Stomach (tissue), 9 donors: ENCODE results near the gene GRIN2C. TPM values are rescaled to one million over a fixed set of nuclear protein-coding genes. Genes with fewer than 3 reads are reported as not detected.

Experiments used
- DNase-seq, 2 donors: peaks; one replicate each; pipeline versions ENCODE4 v3.0.0 to v3.0.0-alpha.2; 2013 to 2019
- H3K27ac ChIP-seq, 5 donors: fragments of 200-600 bp in 4 of 5; sonication (generic) in 4 of 5; one replicate each; pipeline ENCODE4 v1.5.1; 2013 to 2019; ENCODE audit warnings: mild to moderate bottlenecking in 1 of 5, moderate library complexity in 1 of 5
- H3K27me3 ChIP-seq, 3 donors: fragments of 200-600 bp; sonication (generic); one replicate each; pipeline ENCODE4 v1.5.1; 2017 to 2019; ENCODE audit warnings: mixed run types in 1 of 3
- H3K36me3 ChIP-seq, 4 donors: fragments of 200-600 bp; sonication (generic); 1 replicate in 3 of 4; 2 replicates in 1 of 4; pipeline ENCODE4 v1.5.1; 2016 to 2019
- H3K4me1 ChIP-seq, 4 donors: fragments of 200-600 bp; sonication (generic); one replicate each; pipeline ENCODE4 v1.5.1; 2016 to 2019
- H3K4me3 ChIP-seq, 4 donors: fragments of 200-600 bp; sonication (generic) in 3 of 4; one replicate each; pipeline ENCODE4 v1.5.1; 2016 to 2019; ENCODE audit warnings: mild to moderate bottlenecking in 1 of 4
- H3K9me3 ChIP-seq, 4 donors: fragments of 200-600 bp; sonication (generic); one replicate each; pipeline ENCODE4 v1.5.1; 2016 to 2019
- CTCF ChIP-seq, 7 experiments: fragments of 450-650 bp in 4 of 7; fragments of 200-600 bp in 3 of 7; sonication (generic) in 3 of 7; IDR thresholded peaks; one replicate each; pipeline ENCODE4 v1.5.1; 2016 to 2019; ENCODE audit warnings: antibody characterized with exemption in 7 of 7, control low read depth in 2 of 7, mild to moderate bottlenecking in 1 of 7
- EP300 ChIP-seq: sonication (generic); formaldehyde crosslinking; IDR thresholded peaks from one replicate; pipeline ENCODE4 v1.6.1; 2017; ENCODE audit warnings: antibody characterized with exemption
- POLR2A ChIP-seq, 4 donors: fragments of 450-650 bp; IDR thresholded peaks; one replicate each; pipeline ENCODE4 v1.6.1; 2016; ENCODE audit warnings: antibody characterized with exemption in 4 of 4, control low read depth in 2 of 4, mild to moderate bottlenecking in 1 of 4, moderate library complexity in 1 of 4
- POLR2AphosphoS5 ChIP-seq, 3 donors: sonication (generic); formaldehyde crosslinking; IDR thresholded peaks; one replicate each; pipeline ENCODE4 v1.6.1; 2016; ENCODE audit warnings: antibody characterized with exemption in 3 of 3
- WGBS, 5 donors: extraction: QIAGEN DNeasy Blood & Tissue Kit in 3 of 5; methylation state at CpG; one replicate each; pipeline versions ENCODE4 v1.1.5 to v1.1.7; 2013 to 2018; 5-methylcytosine and 5-hydroxymethylcytosine counted together
- intact Hi-C: fragments of 100-400 bp; cut with DNase I; formaldehyde crosslinking; loops from one replicate; pipeline ENCODE4 v1.15.1; 2023; ENCODE audit warnings: low total_unique reads
- polyA plus RNA-seq, 3 donors: library from polyadenylated mRNA; stranded (reverse); fragments of 200-250 nt; gene quantifications; one replicate each; pipeline ENCODE4 v1.2.3, GENCODE V29; 2013
- total RNA-seq, 5 donors: library from RNA; depleted of rRNA; stranded (reverse); fragments of >200 nt; gene quantifications; one replicate each; pipeline versions ENCODE4 v1.1.0 to v1.2.3, GENCODE V29; 2014 to 2016
- donor health status: healthy with polysubstance abuse.
- donor health status: Bipolar disorder and iron deficiency.
- donor health status: healthy.

Gene GRIN2C
- total and polyA plus RNA-seq, 8 donors: 0.33 to 0.55 TPM; not detected in 6

GRCh38 chr17:74839990-74840852 is 19.5 kb downstream of the GRIN2C start:
- Histone ChIP-seq H3K27me3 (peaks cover 0 to 25% (median 9%) of the 10 kb centered on the region in 3 donors), H3K4me1 (peaks cover 16 to 33% (median 27%) of the 10 kb centered on the region in 4 donors), H3K4me3 (no peak overlapping the region), H3K27ac (no peak overlapping the region), H3K9me3 (no peaks in the 10 kb centered on the region), H3K36me3 (peaks cover 0 to 40% (median 33%) of the 10 kb centered on the region in 4 donors)
- TF ChIP-seq POLR2AphosphoS5 (IDR thresholded peaks at IDR 0.05) (no peak), POLR2A (IDR thresholded peaks at IDR 0.05) (no peak), EP300 (no peak), CTCF (IDR thresholded peaks at IDR 0.05) (no peak)
- DNase-seq: no peak
- WGBS, 5 donors: 59 to 74% (median 64%) methylated on average over 6 to 7 of the region's 7 CpGs
- intact Hi-C loops: no loop called here

GRCh38 chr17:74838274-74838673 is 21.4 kb downstream of the GRIN2C start:
- WGBS, 5 donors: 84 to 92% (median 90%) methylated on average over 8 to 9 of the region's 9 CpGs
- peaks cover 16 to 31% (median 26%) of the 10 kb centered on the region in 4 donors for H3K4me1 ChIP-seq
- no peak for TF ChIP-seq CTCF (IDR thresholded peaks at IDR 0.05)
- no peak overlapping the region for H3K4me3 ChIP-seq
- intact Hi-C loops: no loop called here
- H3K27ac ChIP-seq: no peak overlapping the region
- H3K36me3 ChIP-seq: peaks cover 0 to 44% (median 37%) of the 10 kb centered on the region in 4 donors
- H3K9me3 ChIP-seq: no peaks in the 10 kb centered on the region
- H3K27me3 ChIP-seq: peaks cover 0 to 11% (median 4%) of the 10 kb centered on the region in 3 donors
- no peak for DNase-seq

GRCh38 chr17:74836691-74837467 is 22.8 kb downstream of the GRIN2C start:
- intact Hi-C loops: no loop called here
- WGBS, 5 donors: 90 to 97% (median 96%) methylated on average over 12 to 19 of the region's 19 CpGs
- no peak for TF ChIP-seq EP300
- Histone ChIP-seq H3K4me1 (peaks cover 4 to 17% (median 13%) of the 10 kb centered on the region in 4 donors), H3K27me3 (no peaks in the 10 kb centered on the region), H3K4me3 (no peak overlapping the region), H3K9me3 (no peaks in the 10 kb centered on the region), H3K27ac (no peak overlapping the region), H3K36me3 (peaks cover 0 to 44% (median 37%) of the 10 kb centered on the region in 4 donors)
- no peak for DNase-seq

- TF ChIP-seq POLR2AphosphoS5 (IDR thresholded peaks at IDR 0.05) (no peak), CTCF (IDR thresholded peaks at IDR 0.05) (no peak), POLR2A (IDR thresholded peaks at IDR 0.05) (no peak), EP300 (no peak)
- intact Hi-C loops: no loop called here
- WGBS, 5 donors: 94 to 97% (median 96%) methylated on average over 26 of the region's 26 CpGs
Measured at GRCh38 chr17:74836191-74836590, 23.5 kb downstream of the GRIN2C start.

More at GRCh38 chr17:74836191-74836590, 23.5 kb downstream of the GRIN2C start:
- no peak overlapping the region for H3K27ac ChIP-seq
- H3K27me3 ChIP-seq: no peaks in the 10 kb centered on the region
- DNase-seq: no peak
- no peaks in the 10 kb centered on the region for H3K9me3 ChIP-seq
- H3K4me1 ChIP-seq: peaks cover 0 to 10% (median 7%) of the 10 kb centered on the region in 4 donors
- H3K4me3 ChIP-seq: no peak overlapping the region
- H3K36me3 ChIP-seq: peaks cover 0 to 44% (median 37%) of the 10 kb centered on the region in 4 donors
